Measurements from ENCODE around the gene OTUB2. TPM values are rescaled to one million over a fixed set of nuclear protein-coding genes. Genes with fewer than 3 reads are reported as not detected.

The OTUB2 gene
- total and polyA plus RNA-seq, 2 of the 8 experiments (the other 6 are each of a cell fraction or from before 2014, with no cell fraction given), result 2.2 to 4.2 TPM

DNA sequence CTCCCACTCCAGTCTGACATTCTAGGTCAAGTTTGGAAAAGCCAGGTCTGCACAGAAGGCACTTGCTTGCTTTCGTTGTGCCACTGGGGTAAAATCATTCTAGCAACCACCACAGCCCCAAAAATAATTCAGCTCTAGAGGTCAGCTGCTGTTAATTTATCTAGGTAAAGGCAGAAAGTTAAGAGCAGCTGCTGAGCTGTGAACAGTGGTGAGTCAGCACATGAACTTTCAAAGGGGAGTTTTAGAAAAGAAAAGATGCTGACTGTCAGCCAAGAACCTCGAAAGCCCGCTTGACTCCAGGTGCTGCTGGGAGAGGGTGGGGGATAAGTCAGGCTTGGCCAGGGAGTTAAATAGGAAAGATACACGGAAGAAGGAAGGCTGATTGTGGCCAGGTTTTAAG is 16.4 kb upstream of the OTUB2 start:
- Histone ChIP-seq H3K56ac (replicated peaks; ENCODE audit: insufficient read length, low read depth, low read length) (no peak overlapping the region), H2BK12ac (ENCODE audit: low read depth, low read length) (no peak overlapping the region), H2BK5ac (ENCODE audit: low read depth, low read length) (no peak overlapping the region), H3K9me3 (ENCODE audit: insufficient read depth in 2 of 2, low read depth in 1 of 2, low read length in 1 of 2) (no peaks in the 10 kb centered on the region), H3K4ac (replicated peaks; ENCODE audit: insufficient read length, low read depth, low read length) (no peak overlapping the region), H3K14ac (ENCODE audit: insufficient read length) (no peak overlapping the region), H4K91ac (replicated peaks; ENCODE audit: insufficient read length, low read length) (no peak overlapping the region), H3K18ac (ENCODE audit: extremely low read depth, low read length) (no peak overlapping the region), H2BK15ac (ENCODE audit: low read length) (no peak overlapping the region), H2AFZ (ENCODE audit: low read length) (no peak overlapping the region), H3K4me3 (ENCODE audit: extremely low read depth in 1 of 4, insufficient read depth in 2 of 4, low read depth in 3 of 4, low read length in 4 of 4) (no peak overlapping the region), H2BK20ac (ENCODE audit: low read length) (no peak overlapping the region), H3K79me1 (ENCODE audit: low read depth, low read length) (no peaks in the 10 kb centered on the region), H3K36me3 (ENCODE audit: control insufficient read depth in 2 of 4, insufficient read depth in 4 of 4, low read length in 3 of 4) (no peaks in the 10 kb centered on the region), H3K27me3 (replicated peaks in 1 of 4; ENCODE audit: control insufficient read depth in 3 of 4, extremely low read depth in 1 of 4, insufficient read depth in 3 of 4, low read length in 3 of 4) (peaks cover 0 to 2% (median 0%) of the 10 kb centered on the region in 4 experiments; a peak in 1 of 7 replicates), H3K79me2 (ENCODE audit: control insufficient read depth in 1 of 2, insufficient read depth in 2 of 2, low read length in 2 of 2) (no peaks in the 10 kb centered on the region), H4K5ac (ENCODE audit: insufficient read length, low read depth, low read length) (no peak overlapping the region), H3K9ac (replicated peaks in 1 of 4; ENCODE audit: extremely low read depth in 1 of 4, low read depth in 3 of 4, low read length in 3 of 4) (no peak overlapping the region), H2BK120ac (replicated peaks; ENCODE audit: low read depth, low read length) (no peak overlapping the region), H3K23ac (ENCODE audit: insufficient read length) (no peak overlapping the region), H3K4me2 (ENCODE audit: insufficient read depth in 1 of 2, low read depth in 2 of 2, low read length in 2 of 2) (no peak overlapping the region), H3K27ac (ENCODE audit: low read depth, low read length) (no peak overlapping the region), H4K8ac (ENCODE audit: extremely low read depth, insufficient read depth, low read length) (no peak overlapping the region), H3K4me1 (replicated peaks in 1 of 4; ENCODE audit: control insufficient read depth in 3 of 4, insufficient read depth in 4 of 4, low read length in 3 of 4) (no peaks in the 10 kb centered on the region; a peak in 1 of 7 replicates), H3K23me2 (ENCODE audit: low read depth, low read length) (no peaks in the 10 kb centered on the region), H4K20me1 (replicated peaks in 1 of 2; ENCODE audit: control insufficient read depth in 1 of 2, insufficient read depth in 2 of 2, low read length in 2 of 2) (peaks cover 0 to 2% of the 10 kb centered on the region in 2 experiments), H2AK5ac (ENCODE audit: low read depth, low read length) (no peak overlapping the region)
- ChIA-PET CTCF (ENCODE audit: partially characterized antibody) (interaction anchor here (0.6 to 20.5 kb wide), 6 partner anchors 8 to 185 kb away, joined by 3 to 484 read pairs (median 4); partner anchors contain the start of gene OTUB2), POLR2A (ENCODE audit: partially characterized antibody) (no interaction called here)
- 82% methylated on average over 4 of the region's 4 CpGs; no CpG with 5 or more reads in 1 of the 2 experiments for WGBS, 2 experiments (ENCODE audit: extremely low coverage in 1 of 2, insufficient coverage in 1 of 2, insufficient read length in 1 of 2, insufficient replicate concordance in 2 of 2, low coverage in 1 of 2, low lambda C conversion rate in 2 of 2, missing lambda C conversion rate in 1 of 2)
- no peak for DNase-seq (ENCODE audit: low read depth in 1 of 2, low spot score in 2 of 2)
- FAIRE-seq, result no peak
- TF ChIP-seq KDM1A (IDR thresholded peaks at IDR 0.05; ENCODE audit: borderline replicate concordance, low read length) (no peak), NANOG (IDR thresholded peaks at IDR 0.05; ENCODE audit: insufficient read depth, low read depth, low read length, poor library complexity, severe bottlenecking) (no peak)

Measured in H1 (cell line).